Measurements from ENCODE around the gene SYT7.
A peak's percentile ranks its signal among the peaks of the same experiment; 100 is the strongest.

- TF ChIP-seq POLR2A (IDR thresholded peaks at IDR 0.05) (no peak), CTCF (IDR thresholded peaks at IDR 0.05 in 8 of 11, conservative IDR thresholded peaks at IDR 0.05 in 3 of 11) (no peak), POLR2AphosphoS5 (IDR thresholded peaks at IDR 0.05) (peak in 1 of 3 donors; percentile 15)
Measured at GRCh38 chr11:61494381-61494961, 86.4 kb downstream of the SYT7 start.

Data from spleen (tissue), 7 donors.